SK-N-MC (cell line): ENCODE measurements around the gene RBBP4.

Source experiments
- DNase-seq: peaks from one replicate; pipeline ENCODE4 v3.0.0-alpha.2; 2011; ENCODE audit warnings: low read depth, low spot score
- H3K27ac ChIP-seq: fragments of 200-600 bp; sonication (generic); 2 replicates; pipeline ENCODE4 v1.5.1; 2016; ENCODE audit warnings: mixed run types
- H3K36me3 ChIP-seq: fragments of 200-600 bp; sonication (generic); 2 replicates; pipeline ENCODE4 v1.6.1; 2017; ENCODE audit warnings: antibody characterized with exemption, low read length, mixed read lengths; ENCODE audit not compliant: insufficient read depth
- H3K4me3 ChIP-seq: fragments of 200-600 bp; sonication (generic); 2 replicates; pipeline ENCODE4 v1.5.1; 2016
- H3K9ac ChIP-seq: fragments of 200-600 bp; sonication (generic); 2 replicates; pipeline ENCODE4 v1.8.0; 2017; ENCODE audit warnings: mixed run types, mixed read lengths; ENCODE audit not compliant: insufficient read length
- H3K9me3 ChIP-seq: fragments of 200-600 bp; sonication (generic); 2 replicates; pipeline ENCODE4 v1.6.1; 2017; ENCODE audit warnings: low read depth, mild to moderate bottlenecking, antibody characterized with exemption, low read length, moderate library complexity, mixed read lengths
- EZH2 ChIP-seq: fragments of 200-600 bp; sonication (generic); IDR thresholded peaks from one replicate; pipeline ENCODE4 v1.6.1; 2017; ENCODE audit warnings: antibody characterized with exemption
- FOXP2 ChIP-seq: optimal IDR thresholded peaks from 2 replicates; pipeline ENCODE3; 2011; ENCODE audit warnings: mild to moderate bottlenecking, moderate library complexity; ENCODE audit not compliant: insufficient read depth; ENCODE audit errors: extremely low read length, control extremely low read depth
- POLR2AphosphoS5 ChIP-seq: IDR thresholded peaks from 2 replicates; pipeline ENCODE4 v1.6.1; 2012; ENCODE audit warnings: mild to moderate bottlenecking, low read depth, low read length, borderline replicate concordance

Gene RBBP4

GRCh38 chr1:32680642-32681041, 29.6 kb downstream of the RBBP4 start:
- DNase-seq: no peak
- TF ChIP-seq FOXP2 (no peak), EZH2 (no peak), POLR2AphosphoS5 (no peak)
- peaks cover 98% of the 10 kb centered on the region for H3K36me3 ChIP-seq

GRCh38 chr1:32681509-32681908, 30.5 kb downstream of the RBBP4 start:
- H3K36me3 ChIP-seq: peaks cover 98% of the 10 kb centered on the region
- H3K27ac ChIP-seq: peak overlapping the region; percentile 22; the same call in 1 of the 2 replicates
- TF ChIP-seq EZH2 (no peak), FOXP2 (no peak), POLR2AphosphoS5 (no peak)
- no peak for DNase-seq
- no peak overlapping the region for H3K9ac ChIP-seq
- H3K9me3 ChIP-seq: no peaks in the 10 kb centered on the region
- no peak overlapping the region for H3K4me3 ChIP-seq

More at GRCh38 chr1:32680642-32681041, 29.6 kb downstream of the RBBP4 start:
- no peak overlapping the region for H3K4me3 ChIP-seq
- no peak overlapping the region for H3K9ac ChIP-seq
- H3K27ac ChIP-seq: peak overlapping the region; percentile 22; the same call in 1 of the 2 replicates
- H3K9me3 ChIP-seq: no peaks in the 10 kb centered on the region

- Histone ChIP-seq H3K9ac (no peak overlapping the region), H3K27ac (no peak overlapping the region), H3K4me3 (no peak overlapping the region), H3K9me3 (no peaks in the 10 kb centered on the region), H3K36me3 (peaks cover 94% of the 10 kb centered on the region)
- TF ChIP-seq EZH2: no peak
- DNase-seq: no peak
Observed at GRCh38 chr1:32681999-32682398, 31.0 kb downstream of the RBBP4 start.

GRCh38 chr1:32683397-32683796, 32.4 kb downstream of the RBBP4 start:
- Histone ChIP-seq H3K36me3 (peaks cover 82% of the 10 kb centered on the region), H3K9ac (no peak overlapping the region), H3K9me3 (no peaks in the 10 kb centered on the region), H3K27ac (no peak overlapping the region), H3K4me3 (no peak overlapping the region)
- DNase-seq: no peak
- TF ChIP-seq POLR2AphosphoS5 (no peak), FOXP2 (no peak), EZH2 (no peak)

GRCh38 chr1:32684167-32684811, 33.3 kb downstream of the RBBP4 start:
- TF ChIP-seq EZH2 (no peak), POLR2AphosphoS5 (no peak), FOXP2 (no peak)
- no peak overlapping the region for H3K9ac ChIP-seq
- H3K36me3 ChIP-seq: peaks cover 74% of the 10 kb centered on the region
- DNase-seq: no peak
- H3K9me3 ChIP-seq: no peaks in the 10 kb centered on the region
- no peak overlapping the region for H3K4me3 ChIP-seq
- peak overlapping the region; percentile 46; the same call in 1 of the 2 replicates for H3K27ac ChIP-seq

- TF ChIP-seq EZH2 (no peak), FOXP2 (no peak), POLR2AphosphoS5 (no peak)
- Histone ChIP-seq H3K9me3 (no peaks in the 10 kb centered on the region), H3K36me3 (peaks cover 62% of the 10 kb centered on the region), H3K27ac (peak overlapping the region; percentile 70; the same call in 1 of the 2 replicates), H3K4me3 (no peak overlapping the region), H3K9ac (no peak overlapping the region)
- no peak for DNase-seq
Observed at GRCh38 chr1:32685498-32685897, 34.5 kb downstream of the RBBP4 start.

- peaks cover 53% of the 10 kb centered on the region for H3K36me3 ChIP-seq
Observed at GRCh38 chr1:32686387-32686786, 35.4 kb downstream of the RBBP4 start.

GRCh38 chr1:32693455-32694174, 42.6 kb downstream of the RBBP4 start:
- H3K4me3 ChIP-seq: no peak overlapping the region
- no peaks in the 10 kb centered on the region for H3K9me3 ChIP-seq
- DNase-seq: no peak
- H3K27ac ChIP-seq: no peak overlapping the region
- H3K36me3 ChIP-seq: no peaks in the 10 kb centered on the region
- no peak overlapping the region for H3K9ac ChIP-seq
- no peak for TF ChIP-seq EZH2
- TF ChIP-seq POLR2AphosphoS5: no peak
- TF ChIP-seq FOXP2: no peak

More at GRCh38 chr1:32686387-32686786, 35.4 kb downstream of the RBBP4 start:
- no peak overlapping the region for H3K4me3 ChIP-seq
- no peak for TF ChIP-seq FOXP2
- TF ChIP-seq POLR2AphosphoS5: no peak; the same call in 1 of the 2 replicates
- TF ChIP-seq EZH2: no peak
- H3K9me3 ChIP-seq: no peaks in the 10 kb centered on the region
- no peak overlapping the region for H3K9ac ChIP-seq
- peak overlapping the region; percentile 70 for H3K27ac ChIP-seq
- DNase-seq: no peak
